GM21381 (cell line): Measurements from ENCODE around the gene WDR5.

Source experiments
- ATAC-seq: cut with Tn5 transposase; IDR thresholded peaks from one replicate; pipeline ENCODE4 v1.9.1; 2021; ENCODE audit warnings: mild to moderate bottlenecking, moderate library complexity; ENCODE audit not compliant: unreplicated experiment

Gene WDR5

GRCh38 chr9:134186471-134187109 lies 50.7 kb downstream of the WDR5 start:
- no peak for ATAC-seq

DNA sequence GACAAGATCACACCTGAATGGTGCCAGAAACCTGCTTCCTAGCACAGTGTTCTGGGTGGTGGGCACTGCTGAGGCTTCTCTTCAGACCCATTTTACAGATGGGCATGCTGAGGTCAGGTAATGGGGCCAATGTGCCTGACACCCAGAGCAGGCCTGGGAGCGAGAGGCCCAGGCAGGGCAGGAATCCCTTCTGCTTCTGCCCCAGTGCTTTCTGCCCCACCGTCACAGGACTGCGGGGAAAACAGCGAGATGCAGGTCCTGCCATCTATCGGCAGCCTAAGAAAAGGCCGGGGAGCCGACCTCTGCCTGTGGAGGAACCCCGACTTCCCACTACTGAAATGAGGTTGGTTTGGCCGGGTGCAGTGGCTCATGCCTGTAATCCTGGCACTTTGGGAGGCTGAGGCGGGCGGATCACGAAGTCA lies 51.2 kb downstream of the WDR5 start:
- ATAC-seq: no peak

- no peak for ATAC-seq
Measured at GRCh38 chr9:134187891-134188385, 52.1 kb downstream of the WDR5 start.

DNA sequence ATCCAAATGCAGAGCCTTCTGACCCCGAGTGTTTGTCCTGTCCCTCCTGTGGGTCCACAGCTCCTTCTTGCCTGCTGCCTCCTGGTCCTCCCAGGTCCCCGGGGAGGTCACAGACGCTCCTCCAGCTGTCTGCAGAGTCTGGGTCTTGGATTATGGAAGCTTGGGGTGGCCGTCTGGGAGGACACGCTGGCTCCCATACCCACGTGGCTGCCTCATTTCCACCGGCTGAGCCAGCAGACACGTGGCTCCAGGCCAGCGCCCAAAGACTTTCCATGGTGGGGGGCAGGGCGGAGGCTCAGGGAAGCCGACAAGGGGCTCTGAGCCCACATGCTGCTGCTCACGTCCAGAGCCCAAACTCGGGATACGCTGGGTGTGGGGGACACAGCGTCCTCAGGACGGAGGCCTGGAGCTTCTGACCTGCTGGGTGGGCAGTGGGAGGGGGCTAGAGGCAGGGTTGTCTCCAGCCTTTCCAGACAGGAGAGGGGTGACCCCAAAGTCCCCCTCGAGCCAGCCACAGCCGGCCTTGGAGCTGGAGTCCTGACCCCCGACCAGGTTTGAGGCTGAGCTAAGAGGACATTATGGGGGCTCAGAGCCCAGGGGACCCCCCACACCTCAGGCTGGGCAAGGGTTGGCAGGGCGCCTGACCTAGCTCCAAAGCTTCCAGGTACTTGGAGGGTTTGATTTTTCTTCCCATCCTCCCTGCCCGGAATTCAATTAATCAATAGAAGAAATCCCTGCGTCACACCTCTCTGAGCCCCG lies 52.7 kb downstream of the WDR5 start:
- ATAC-seq: no peak

GRCh38 chr9:134189145-134189469 lies 53.2 kb downstream of the WDR5 start:
- no peak for ATAC-seq

- no peak for ATAC-seq
Measured at GRCh38 chr9:134189470-134190231, 53.8 kb downstream of the WDR5 start.

DNA sequence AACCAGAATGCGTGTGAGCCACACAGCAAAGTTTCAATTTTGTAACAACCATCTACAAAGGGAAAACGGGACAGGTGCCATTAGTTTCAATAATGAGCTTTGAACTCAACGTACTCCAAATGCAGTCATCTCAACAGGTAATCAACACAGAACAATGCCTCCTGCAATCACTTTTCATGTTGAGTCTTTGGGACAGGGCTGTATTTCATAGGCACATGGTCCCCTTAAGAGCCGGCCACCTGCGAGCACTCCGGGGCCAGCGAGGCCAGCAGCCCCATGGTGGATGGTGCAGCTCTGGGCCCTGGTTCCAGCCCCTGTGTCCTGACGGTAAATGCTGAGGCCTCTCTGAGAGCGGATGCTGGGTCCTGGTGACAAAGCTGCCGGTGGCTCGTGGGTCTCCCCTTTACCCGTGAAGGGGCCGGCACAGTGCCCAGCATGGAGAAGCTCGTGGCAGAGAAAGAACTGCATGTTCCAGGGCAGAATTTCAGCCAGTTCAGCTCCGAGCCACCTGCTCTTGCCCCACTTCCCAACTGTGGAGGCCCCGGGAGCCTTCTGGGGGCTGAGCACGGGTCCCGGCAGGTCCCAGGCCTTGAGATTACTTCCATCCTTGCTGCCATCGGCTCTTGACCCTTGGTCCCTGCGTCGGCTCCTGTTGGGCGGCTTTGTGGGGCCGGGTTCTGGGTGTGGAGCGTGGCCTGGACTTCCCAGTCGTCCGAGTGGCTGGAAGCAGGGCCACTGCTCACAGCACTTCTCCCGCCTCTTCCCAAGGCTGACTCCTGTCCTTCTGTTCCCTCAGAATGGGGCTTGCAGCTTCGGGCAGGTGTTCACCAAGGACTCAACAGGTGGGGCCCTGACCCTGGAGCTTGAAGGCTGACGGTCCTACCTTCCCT lies 54.6 kb downstream of the WDR5 start:
- ATAC-seq: no peak

- ATAC-seq: no peak
Measured at GRCh38 chr9:134191455-134192209, 55.8 kb downstream of the WDR5 start.

DNA sequence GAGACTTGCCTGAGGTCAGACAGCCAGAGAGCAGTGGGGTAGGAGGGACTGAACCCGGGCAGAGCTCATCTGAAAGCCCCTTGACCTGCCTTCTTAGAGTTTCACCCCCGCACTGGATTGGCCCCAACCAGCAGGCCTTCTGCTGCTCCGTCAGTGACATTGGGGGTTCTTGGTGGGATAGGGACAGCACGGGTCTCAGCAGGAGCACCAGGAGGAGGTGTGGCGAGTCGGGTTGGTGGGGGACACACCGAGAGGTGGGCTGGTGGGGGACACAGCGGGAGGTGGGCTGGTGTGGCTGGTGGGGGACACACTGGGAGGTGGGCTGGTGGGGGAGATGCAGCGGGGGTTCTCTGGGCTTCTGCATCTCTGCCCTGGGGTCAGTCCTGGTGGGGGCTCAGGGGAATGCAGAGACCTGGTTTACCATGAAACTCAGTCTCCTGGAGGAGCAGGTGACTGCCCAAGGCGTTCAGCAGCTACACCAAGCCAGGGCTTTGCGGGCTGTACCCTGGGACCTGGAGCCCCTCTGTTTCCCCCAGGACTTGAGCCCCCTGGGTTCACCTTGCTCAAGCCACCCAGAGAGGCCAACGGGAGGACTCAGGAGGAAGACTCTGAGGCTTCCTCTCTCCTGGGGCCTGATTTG lies 56.5 kb downstream of the WDR5 start:
- ATAC-seq: no peak

DNA sequence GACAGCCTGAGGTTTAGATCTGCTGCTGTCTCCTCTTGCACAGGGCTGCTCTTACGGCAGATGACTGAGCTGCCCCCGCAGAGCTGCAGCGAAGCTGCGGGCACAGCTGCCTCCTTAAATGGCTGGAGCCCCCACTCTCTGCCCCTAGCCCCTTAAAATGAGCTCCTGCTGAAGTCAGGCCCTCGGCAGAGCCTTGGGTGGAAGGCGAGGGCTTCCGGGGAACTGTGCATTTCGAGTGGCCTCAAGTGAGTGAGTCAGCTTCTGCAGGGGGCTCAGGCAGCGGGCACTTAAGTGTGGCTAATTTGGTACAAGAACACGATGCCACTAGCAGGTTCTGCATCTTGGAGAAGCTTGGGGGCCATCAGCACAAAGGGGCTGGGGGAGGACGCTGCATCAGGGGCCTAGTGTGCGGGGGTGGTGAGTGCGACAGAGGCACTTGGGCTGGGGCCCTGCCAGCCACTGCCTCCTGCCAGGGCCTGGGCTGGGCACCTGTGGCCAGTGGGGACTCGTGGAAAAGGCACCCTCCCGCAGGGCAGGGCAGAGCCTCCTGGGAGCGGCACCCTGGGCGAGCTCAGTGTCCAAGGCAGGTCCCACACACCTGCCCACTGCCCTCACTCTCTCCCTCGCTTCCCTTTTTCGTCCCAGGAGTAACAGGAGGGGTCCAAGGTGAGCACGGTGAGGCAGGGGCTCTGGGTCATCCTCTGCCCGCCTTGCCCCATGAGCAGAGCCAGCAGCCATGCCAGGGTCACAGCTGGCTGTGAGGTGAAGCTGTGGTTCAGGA lies 57.3 kb downstream of the WDR5 start:
- no peak for ATAC-seq

DNA sequence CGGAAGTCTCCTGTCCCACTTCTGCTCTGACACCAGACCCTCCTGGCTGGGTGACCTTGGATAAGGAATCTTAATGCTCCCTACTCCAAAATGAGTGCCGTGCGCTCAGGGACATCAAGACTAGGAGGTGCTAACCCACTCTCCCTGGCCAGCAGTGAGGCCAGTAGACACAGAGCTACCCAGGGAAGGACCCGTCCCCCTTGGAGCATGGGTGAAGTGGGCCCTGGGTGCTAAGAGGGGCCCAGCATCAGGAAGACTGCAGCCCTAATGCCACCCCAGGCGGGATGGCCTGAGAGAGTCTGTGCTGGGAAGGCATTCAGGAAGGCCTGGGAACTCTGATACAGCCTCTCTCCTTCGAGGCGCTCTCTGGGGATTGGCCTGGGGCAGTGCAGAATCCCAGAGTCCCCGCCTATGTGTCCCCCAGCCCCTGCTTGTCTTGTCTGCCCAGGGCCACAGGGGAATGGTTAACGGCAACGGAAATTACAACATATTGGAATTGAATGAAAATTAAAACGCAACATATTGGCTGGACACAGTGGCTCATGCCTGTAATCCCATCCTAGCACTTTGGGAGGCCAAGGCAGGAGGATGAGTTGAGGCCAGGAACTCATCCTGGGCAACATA lies 58.1 kb downstream of the WDR5 start:
- ATAC-seq: no peak

DNA sequence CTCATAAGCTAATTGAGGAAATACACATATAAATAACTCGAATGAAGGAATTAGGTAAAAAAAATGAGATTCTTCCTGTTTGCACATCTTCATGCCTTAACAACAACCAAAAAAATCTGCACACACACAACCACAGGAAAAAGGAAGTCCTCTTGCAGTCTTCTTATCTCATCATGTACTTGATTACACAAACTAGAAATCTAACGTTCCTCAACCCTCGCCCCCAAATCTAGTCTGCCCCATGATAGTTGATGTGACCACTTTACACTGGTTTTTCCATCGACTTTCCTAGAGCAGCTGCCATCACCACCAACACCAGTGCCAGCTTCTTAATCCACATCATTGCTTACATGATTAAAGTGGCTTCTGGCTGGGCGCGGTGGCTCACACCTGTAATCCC lies 59.7 kb downstream of the WDR5 start:
- ATAC-seq: no peak

DNA sequence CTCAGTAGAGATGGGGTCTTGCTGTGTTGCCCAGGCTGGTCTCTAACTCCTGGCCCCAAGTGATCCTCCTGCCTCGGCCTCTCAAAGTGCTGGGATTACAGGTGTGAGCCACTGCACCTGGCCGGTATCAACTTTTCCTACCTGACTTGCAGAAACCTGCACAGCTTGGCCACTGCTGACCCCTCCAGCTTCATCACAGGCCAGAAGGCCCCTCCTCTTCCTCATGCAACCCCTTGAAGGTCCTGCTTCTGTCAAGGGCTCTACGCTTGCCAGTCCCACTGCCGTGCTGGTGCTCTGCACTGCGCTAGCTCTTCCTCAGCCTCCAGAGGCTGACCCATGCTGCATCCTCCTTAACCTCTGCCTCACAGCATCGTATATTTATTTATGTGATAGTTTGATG lies 61.0 kb downstream of the WDR5 start:
- ATAC-seq: no peak

DNA sequence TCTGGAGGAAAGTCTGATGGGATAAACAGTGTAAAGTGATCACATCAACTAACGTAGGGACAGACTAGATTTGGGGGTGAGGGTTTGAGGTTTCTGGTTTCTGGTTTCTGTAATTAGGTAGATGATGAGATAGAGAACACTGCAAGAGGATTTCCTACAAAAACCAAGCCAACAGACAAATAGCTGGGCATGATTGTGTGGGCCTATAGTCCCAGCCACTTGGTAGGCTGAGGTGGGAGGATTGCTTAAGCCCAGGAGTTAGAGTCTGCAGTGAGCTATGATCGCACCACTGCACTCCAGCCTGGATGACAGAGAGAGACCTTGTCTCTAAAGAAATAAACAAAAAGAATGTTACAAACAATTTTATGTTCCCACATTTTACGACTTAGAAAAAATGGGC lies 62.9 kb downstream of the WDR5 start:
- ATAC-seq: no peak

DNA sequence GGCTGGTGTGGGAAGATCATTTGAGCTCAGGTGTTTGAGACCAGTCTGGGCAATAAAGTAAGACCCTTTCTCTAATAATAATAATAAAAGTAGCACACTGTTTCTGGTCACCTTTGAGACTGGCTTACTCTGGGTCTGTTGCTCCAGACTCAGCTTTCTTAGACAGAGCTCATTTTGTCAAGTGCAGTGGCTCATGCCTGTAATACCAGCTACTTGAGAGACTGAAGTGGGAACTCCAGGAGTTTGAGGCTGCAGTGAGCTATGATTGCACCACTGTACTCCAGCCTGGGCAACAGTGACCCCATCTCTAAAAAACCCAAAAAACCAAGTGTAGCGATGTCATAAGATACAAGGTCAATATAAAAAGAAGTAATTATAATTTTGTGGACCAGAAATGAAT lies 64.8 kb downstream of the WDR5 start:
- no peak for ATAC-seq

GRCh38 chr9:134203224-134203623 lies 67.3 kb downstream of the WDR5 start:
- no peak for ATAC-seq

- no peak for ATAC-seq
Measured at GRCh38 chr9:134204041-134204440, 68.2 kb downstream of the WDR5 start.

DNA sequence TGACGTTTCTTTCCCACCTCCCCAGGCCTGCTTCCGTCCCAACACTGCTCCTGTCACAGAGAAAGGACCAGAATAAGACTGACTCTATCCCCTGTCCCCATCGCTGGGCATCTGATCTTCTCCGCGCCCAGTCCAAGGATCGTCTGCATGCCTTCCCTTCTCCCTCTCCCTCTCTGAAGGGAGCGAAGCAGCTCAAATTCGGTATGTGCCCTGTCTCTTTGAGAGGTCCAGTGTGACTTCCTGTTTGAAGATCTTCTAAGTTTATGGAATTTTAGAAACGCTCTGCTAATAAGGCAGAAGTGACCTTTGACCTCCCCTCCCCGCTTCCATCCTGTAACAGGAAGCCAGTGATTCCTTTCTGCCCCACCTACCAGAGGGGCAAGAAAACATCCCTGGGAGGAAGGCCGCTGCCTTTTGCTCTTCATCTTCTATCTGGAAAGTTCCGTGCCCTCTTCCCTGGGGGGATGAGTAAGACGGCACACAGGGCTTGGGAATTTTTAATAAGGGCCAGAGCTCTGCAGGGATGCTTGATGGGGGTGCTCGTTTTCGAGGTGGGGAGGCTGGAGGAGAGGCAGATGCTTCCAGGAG lies 69.2 kb downstream of the WDR5 start:
- ATAC-seq: no peak
